H1 (cell line): Measurements from ENCODE around the gene IL4. TPM values are rescaled to one million over a fixed set of nuclear protein-coding genes. Genes with fewer than 3 reads are reported as not detected.

Experiments
- BRCA1 ChIP-seq: IDR thresholded peaks from 2 replicates; pipeline ENCODE4 v1.6.1; 2012; ENCODE audit warnings: low read depth, low read length, improper control_type of control experiment
- CBX5 ChIP-seq: fragments of 300-800, 300-1000 bp; sonication (generic); IDR thresholded peaks from 2 replicates; pipeline ENCODE4 v1.7.1; 2016; ENCODE audit warnings: antibody characterized with exemption, low read length, low read depth
- CBX8 ChIP-seq: fragments of 300-800, 300-1000 bp; sonication (generic); IDR thresholded peaks from 2 replicates; pipeline ENCODE4 v1.7.1; 2016; ENCODE audit warnings: low read depth, low read length, borderline replicate concordance
- SP2 ChIP-seq: IDR thresholded peaks from 2 replicates; pipeline ENCODE4 v1.6.1; 2012; ENCODE audit warnings: mild to moderate bottlenecking, low read length, inconsistent platforms
- SP4 ChIP-seq: IDR thresholded peaks from 2 replicates; pipeline ENCODE4 v1.6.1; 2012; ENCODE audit warnings: low read length, inconsistent platforms
- TEAD4 ChIP-seq: IDR thresholded peaks from 2 replicates; pipeline ENCODE4 v1.6.1; 2012; ENCODE audit warnings: low read depth, low read length, inconsistent platforms, mixed read lengths
- polyA plus RNA-seq, 7 experiments: library from polyadenylated mRNA; depleted of rRNA in 3 of 7; stranded (reverse) in 5 of 7; unstranded in 2 of 7; fragments of >200 nt in 5 of 7; fragments of 200-250 nt in 2 of 7; gene quantifications; 1 replicate in 5 of 7; 2 replicates in 1 of 7; 4 replicates in 1 of 7; pipeline versions ENCODE4 v1.2.1 to v1.2.3, GENCODE V29; 2011 to 2013; ENCODE audit warnings: missing spikeins in 2 of 7, mixed read lengths in 2 of 7
- total RNA-seq: library from RNA; stranded (reverse); fragmentation: NEBNext Ultra II Directional; extraction: Animal tissue kit (Norgen Biotek cat#: 25700); gene quantifications from 2 replicates; pipeline ENCODE4 v1.2.1, GENCODE V29; 2021

IL4 gene
- total and polyA plus RNA-seq, 2 of the 8 experiments (the other 6 are each of a cell fraction or from before 2014, with no cell fraction given) = not detected

DNA sequence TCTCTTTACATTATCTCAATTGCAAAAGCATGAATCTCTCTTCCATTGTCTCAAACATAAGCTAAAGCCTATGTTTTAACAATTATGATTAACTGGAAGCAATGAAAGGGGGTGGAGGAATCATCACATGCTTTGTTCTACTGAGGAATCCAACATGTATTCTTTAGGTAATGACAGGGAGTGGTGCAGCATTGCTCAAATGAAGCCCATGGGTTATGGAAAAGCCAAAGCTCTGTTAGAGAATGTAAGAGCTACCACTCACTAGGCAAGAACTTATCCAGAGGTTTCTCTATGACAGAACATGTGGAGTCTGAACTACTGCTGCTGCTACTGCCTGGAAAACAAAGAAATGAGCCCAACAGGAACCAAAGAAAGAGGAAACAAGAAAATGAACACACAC is 34.9 kb downstream of the IL4 start (continued):
- TF ChIP-seq SP2 (no peak), CBX8 (no peak), CBX5 (no peak), SP4 (no peak), BRCA1 (no peak), TEAD4 (no peak)
- TF ChIP-seq, all 59 proteins: peak for 0
